Measurements from ENCODE around the gene CDKAL1. TPM values are rescaled to one million over a fixed set of nuclear protein-coding genes. Genes with fewer than 3 reads are reported as not detected.

The CDKAL1 gene
- total RNA-seq, 1 donor from 2014 or later: 9.1 TPM

DNA sequence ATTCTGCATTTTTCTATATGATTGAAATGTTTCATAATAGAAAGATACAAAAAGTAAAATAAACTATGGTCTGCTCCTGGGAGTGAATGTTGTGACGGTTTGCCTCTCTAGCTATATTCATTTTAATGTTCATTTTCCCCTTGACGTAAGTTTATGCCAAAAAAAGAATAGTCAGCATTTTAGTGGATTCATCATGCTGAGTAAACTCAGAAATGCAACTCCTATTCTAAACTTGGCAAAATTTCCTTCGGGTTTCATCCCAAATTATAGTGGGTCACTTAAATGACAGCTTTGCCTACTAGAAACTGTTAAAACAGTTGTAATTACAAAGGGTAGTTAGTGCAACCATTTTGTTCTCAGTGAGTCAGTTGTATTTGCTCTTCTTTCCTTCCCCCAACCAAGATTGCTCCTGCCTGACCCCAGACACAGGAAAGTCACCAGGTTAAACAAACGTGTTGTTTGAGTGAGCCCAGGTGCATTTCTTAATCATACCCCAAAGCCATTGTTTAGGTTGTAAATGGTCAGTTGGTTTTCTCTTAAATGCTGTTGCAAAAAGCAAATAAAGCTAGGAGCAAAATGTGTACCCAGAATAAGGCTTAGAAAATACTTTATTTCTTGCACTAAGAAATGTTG lies 577.0 kb downstream of the CDKAL1 start:
- intact Hi-C loops (cut with micrococcal nuclease): no loop called here
- DNase-seq: no peak
- Histone ChIP-seq H3K4me3 (no peak overlapping the region), H3K9me3 (replicated peaks) (no peaks in the 10 kb centered on the region), H3K27me3 (ENCODE audit: low read depth) (no peaks in the 10 kb centered on the region), H3K27ac (replicated peaks) (no peak overlapping the region), H3K36me3 (no peaks in the 10 kb centered on the region), H3K4me1 (peaks cover 34% of the 10 kb centered on the region)
- TF ChIP-seq, protein P1, sequence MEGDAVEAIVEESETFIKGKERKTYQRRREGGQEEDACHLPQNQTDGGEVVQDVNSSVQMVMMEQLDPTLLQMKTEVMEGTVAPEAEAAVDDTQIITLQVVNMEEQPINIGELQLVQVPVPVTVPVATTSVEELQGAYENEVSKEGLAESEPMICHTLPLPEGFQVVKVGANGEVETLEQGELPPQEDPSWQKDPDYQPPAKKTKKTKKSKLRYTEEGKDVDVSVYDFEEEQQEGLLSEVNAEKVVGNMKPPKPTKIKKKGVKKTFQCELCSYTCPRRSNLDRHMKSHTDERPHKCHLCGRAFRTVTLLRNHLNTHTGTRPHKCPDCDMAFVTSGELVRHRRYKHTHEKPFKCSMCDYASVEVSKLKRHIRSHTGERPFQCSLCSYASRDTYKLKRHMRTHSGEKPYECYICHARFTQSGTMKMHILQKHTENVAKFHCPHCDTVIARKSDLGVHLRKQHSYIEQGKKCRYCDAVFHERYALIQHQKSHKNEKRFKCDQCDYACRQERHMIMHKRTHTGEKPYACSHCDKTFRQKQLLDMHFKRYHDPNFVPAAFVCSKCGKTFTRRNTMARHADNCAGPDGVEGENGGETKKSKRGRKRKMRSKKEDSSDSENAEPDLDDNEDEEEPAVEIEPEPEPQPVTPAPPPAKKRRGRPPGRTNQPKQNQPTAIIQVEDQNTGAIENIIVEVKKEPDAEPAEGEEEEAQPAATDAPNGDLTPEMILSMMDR (IDR thresholded peaks at IDR 0.05; ENCODE audit: borderline replicate concordance): no peak

DNA sequence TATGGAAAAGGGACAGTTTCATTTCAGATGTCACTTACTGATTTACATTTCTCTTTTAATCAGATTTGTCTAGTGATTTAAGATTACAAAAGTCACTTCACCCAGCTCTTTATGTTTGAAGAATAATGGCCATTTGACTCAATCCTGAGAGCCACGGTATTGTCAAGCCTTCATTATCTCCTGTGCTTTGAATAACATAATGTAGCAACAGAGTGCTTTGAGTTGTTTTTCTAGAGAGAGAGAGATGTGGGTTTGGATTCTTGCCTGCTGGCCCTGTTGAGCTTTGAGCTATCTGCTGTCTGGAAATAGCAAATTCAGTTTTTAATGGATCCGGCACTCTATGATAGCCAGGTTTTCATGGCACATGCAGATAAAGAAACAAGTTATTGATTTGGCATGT lies 580.9 kb downstream of the CDKAL1 start:
- intact Hi-C loops (cut with micrococcal nuclease): no loop called here
- Histone ChIP-seq H3K27me3 (ENCODE audit: low read depth) (no peaks in the 10 kb centered on the region), H3K27ac (replicated peaks) (no peak overlapping the region), H3K36me3 (no peaks in the 10 kb centered on the region), H3K9me3 (replicated peaks) (no peaks in the 10 kb centered on the region), H3K4me1 (peaks cover 24% of the 10 kb centered on the region), H3K4me3 (no peak overlapping the region)
- TF ChIP-seq, protein P1 (IDR thresholded peaks at IDR 0.05; ENCODE audit: borderline replicate concordance): no peak
- no peak for DNase-seq

DNA sequence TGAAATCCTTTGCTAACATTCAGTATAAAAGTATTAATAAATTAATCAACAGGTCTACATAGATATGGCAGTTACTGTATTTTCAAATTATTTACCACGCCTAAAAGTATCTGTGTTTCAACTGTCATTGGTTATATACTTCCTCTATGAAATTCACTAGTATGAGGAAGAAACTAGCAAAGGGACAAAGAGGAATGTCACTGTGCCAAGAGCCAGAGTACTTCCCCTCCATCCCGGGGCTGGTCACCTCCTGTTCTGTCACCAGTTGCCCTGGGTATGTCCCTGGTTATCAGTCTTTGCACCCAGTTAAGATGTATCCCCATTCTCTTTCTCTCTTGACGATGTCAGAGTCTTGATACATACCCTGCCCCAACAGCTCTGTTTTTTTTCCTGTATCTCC lies 582.5 kb downstream of the CDKAL1 start:
- no peaks in the 10 kb centered on the region for H3K27me3 ChIP-seq (ENCODE audit: low read depth)
- intact Hi-C loops (cut with micrococcal nuclease): no loop called here
- H3K36me3 ChIP-seq: no peaks in the 10 kb centered on the region
- H3K27ac ChIP-seq (replicated peaks): no peak overlapping the region
- H3K4me3 ChIP-seq: no peak overlapping the region
- no peaks in the 10 kb centered on the region for H3K9me3 ChIP-seq (replicated peaks)
- TF ChIP-seq, protein P1 (IDR thresholded peaks at IDR 0.05; ENCODE audit: borderline replicate concordance): no peak
- peaks cover 16% of the 10 kb centered on the region for H3K4me1 ChIP-seq
- no peak for DNase-seq

DNA sequence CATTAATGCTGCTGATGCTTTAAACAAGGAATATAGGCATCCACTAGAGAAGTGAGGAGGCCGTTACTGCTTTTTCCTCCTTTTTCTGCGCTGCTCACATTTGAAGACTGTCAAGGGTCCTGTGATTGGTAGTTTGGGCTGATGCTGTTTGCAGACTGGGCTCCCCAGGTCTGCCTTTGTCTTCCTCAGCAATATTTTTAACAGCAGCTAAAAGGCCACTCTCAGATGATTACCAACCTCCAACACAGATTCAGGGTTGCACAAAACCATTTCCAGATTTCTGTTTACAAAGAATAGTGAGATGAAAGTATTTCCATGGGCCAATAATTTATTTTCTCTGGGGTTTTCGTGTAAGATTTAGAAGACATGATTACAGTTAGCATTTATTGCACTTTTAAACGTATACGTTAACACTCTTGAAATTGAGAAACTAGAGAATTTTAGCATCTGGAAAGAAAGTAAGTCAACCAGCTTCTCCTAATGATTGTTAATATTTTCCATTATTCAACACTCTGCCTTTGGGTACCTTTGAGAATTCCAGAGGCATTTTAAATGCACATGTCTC lies 584.0 kb downstream of the CDKAL1 start:
- no peak overlapping the region for H3K4me3 ChIP-seq
- no peak overlapping the region for H3K27ac ChIP-seq (replicated peaks)
- intact Hi-C loops (cut with micrococcal nuclease): no loop called here
- no peaks in the 10 kb centered on the region for H3K27me3 ChIP-seq (ENCODE audit: low read depth)
- TF ChIP-seq, protein P1 (IDR thresholded peaks at IDR 0.05; ENCODE audit: borderline replicate concordance): no peak
- peaks cover 12% of the 10 kb centered on the region for H3K4me1 ChIP-seq
- H3K36me3 ChIP-seq: no peaks in the 10 kb centered on the region
- no peak for DNase-seq
- no peaks in the 10 kb centered on the region for H3K9me3 ChIP-seq (replicated peaks)

DNA sequence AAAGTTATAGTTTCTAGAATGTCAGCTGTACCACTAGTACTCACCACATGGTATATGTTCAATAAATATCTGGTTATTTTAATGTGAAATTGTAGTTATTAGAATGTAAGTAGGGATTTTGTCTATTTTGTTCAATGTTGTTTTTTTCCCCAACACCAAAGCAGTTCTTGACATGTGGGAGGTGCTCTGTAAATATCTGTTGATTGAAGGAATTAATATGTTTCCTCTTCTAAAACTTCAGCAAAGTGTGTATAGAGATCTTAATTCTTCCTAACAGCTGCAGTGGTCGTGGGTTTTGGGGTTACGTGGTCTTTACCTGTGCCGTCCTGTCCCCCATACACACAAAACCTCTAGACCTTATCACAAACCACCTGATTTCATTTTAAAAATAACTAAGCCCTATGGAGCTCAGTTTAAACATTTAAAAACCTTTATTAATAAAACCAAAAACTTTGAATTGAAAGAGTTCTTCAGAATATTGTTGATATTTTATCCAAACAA lies 587.4 kb downstream of the CDKAL1 start:
- DNase-seq: no peak
- no peaks in the 10 kb centered on the region for H3K4me1 ChIP-seq
- intact Hi-C loops (cut with micrococcal nuclease): no loop called here
- H3K9me3 ChIP-seq (replicated peaks): no peaks in the 10 kb centered on the region
- H3K27me3 ChIP-seq (ENCODE audit: low read depth): no peaks in the 10 kb centered on the region
- no peak overlapping the region for H3K4me3 ChIP-seq
- H3K36me3 ChIP-seq: no peaks in the 10 kb centered on the region
- H3K27ac ChIP-seq (replicated peaks): no peak overlapping the region
- TF ChIP-seq, protein P1 (IDR thresholded peaks at IDR 0.05; ENCODE audit: borderline replicate concordance): no peak
